ENCODE measurements around the gene ERMP1.

DNA sequence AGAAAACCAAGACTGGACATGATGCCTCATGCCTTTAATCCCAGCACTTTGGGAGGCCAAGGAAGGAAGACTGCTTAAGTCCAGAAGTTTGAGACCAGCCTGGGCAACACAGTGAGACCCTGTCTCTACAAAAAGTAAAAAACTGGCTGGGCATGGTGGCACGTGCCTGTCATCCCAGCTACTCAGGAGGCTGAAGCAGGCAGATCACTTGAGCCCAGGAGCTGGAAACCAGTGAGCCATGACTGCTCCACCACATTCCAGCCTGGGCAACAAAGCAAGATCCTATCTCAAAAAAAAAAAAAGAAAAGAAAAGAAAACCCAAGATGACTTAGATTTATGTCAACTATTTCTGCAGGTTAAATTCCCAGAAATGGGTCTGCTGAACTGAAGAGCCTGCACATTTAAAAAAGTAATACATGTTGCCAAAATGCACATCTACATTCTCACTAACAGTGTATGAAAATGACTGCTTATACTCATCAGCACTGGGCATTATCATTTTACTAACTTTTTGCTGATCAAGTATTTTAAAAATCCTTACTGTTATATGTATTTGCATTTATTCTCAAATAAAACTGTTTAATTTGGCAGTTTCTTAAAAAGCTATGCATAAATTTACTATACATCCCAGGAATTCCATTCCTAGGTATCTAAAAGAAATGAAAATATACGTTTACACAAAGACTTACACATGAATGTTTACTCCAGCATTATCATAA lies 14.3 kb downstream of the ERMP1 start:
- TF ChIP-seq, protein P1, sequence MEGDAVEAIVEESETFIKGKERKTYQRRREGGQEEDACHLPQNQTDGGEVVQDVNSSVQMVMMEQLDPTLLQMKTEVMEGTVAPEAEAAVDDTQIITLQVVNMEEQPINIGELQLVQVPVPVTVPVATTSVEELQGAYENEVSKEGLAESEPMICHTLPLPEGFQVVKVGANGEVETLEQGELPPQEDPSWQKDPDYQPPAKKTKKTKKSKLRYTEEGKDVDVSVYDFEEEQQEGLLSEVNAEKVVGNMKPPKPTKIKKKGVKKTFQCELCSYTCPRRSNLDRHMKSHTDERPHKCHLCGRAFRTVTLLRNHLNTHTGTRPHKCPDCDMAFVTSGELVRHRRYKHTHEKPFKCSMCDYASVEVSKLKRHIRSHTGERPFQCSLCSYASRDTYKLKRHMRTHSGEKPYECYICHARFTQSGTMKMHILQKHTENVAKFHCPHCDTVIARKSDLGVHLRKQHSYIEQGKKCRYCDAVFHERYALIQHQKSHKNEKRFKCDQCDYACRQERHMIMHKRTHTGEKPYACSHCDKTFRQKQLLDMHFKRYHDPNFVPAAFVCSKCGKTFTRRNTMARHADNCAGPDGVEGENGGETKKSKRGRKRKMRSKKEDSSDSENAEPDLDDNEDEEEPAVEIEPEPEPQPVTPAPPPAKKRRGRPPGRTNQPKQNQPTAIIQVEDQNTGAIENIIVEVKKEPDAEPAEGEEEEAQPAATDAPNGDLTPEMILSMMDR (IDR thresholded peaks at IDR 0.05) = no peak
- TF ChIP-seq POLR2A (IDR thresholded peaks at IDR 0.05; ENCODE audit: low read depth) (no peak), EP300 (IDR thresholded peaks at IDR 0.05) (no peak), POLR2AphosphoS5 (IDR thresholded peaks at IDR 0.05) (no peak)

All from esophagus muscularis mucosa (tissue), 4 donors.